NCI-H1694 (cell line): Measurements from ENCODE around the gene MCFD2.

Source experiments
- DNase-seq: peaks from one replicate; lab custom pipeline; 2025; lab: John Stamatoyannopoulos, UW

Gene MCFD2

GRCh38 chr2:46915281-46915810 is at the start of gene MCFD2:
TSS of gene MCFD2 (minus strand) at chr2:46915806. CDS start at chr2:46909171, 6,635 bp downstream.
- DNase-seq = no peak

GRCh38 chr2:46964835-46965560 is 49.4 kb upstream of the MCFD2 start:
- no peak for DNase-seq

GRCh38 chr2:46963941-46964673 is 48.5 kb upstream of the MCFD2 start:
- DNase-seq = no peak

- DNase-seq = no peak
These were observed 47.6 kb upstream of the MCFD2 start for GRCh38 chr2:46963210-46963609.

GRCh38 chr2:46962751-46963150 is 47.1 kb upstream of the MCFD2 start:
- DNase-seq = no peak

- no peak for DNase-seq
These were observed 45.0 kb upstream of the MCFD2 start for GRCh38 chr2:46960618-46961017.

GRCh38 chr2:46958431-46959017 is 42.9 kb upstream of the MCFD2 start:
- DNase-seq = no peak

- no peak for DNase-seq
These were observed 41.5 kb upstream of the MCFD2 start for GRCh38 chr2:46956981-46957531.

- DNase-seq = no peak
These were observed 40.2 kb upstream of the MCFD2 start for GRCh38 chr2:46955764-46956163.

- DNase-seq = no peak
These were observed 39.5 kb upstream of the MCFD2 start for GRCh38 chr2:46954951-46955571.

GRCh38 chr2:46952171-46952570 is 36.6 kb upstream of the MCFD2 start:
- DNase-seq = no peak

GRCh38 chr2:46951290-46952064 is 35.9 kb upstream of the MCFD2 start:
- no peak for DNase-seq

- no peak for DNase-seq
These were observed 34.7 kb upstream of the MCFD2 start for GRCh38 chr2:46950314-46950713.

GRCh38 chr2:46947841-46948240 is 32.2 kb upstream of the MCFD2 start:
- DNase-seq = no peak

GRCh38 chr2:46945671-46946070 is 30.1 kb upstream of the MCFD2 start:
- no peak for DNase-seq

GRCh38 chr2:46943881-46944798 is 28.5 kb upstream of the MCFD2 start:
- no peak for DNase-seq

- DNase-seq = no peak
These were observed 27.5 kb upstream of the MCFD2 start for GRCh38 chr2:46942891-46943626.

- DNase-seq = no peak
These were observed 26.5 kb upstream of the MCFD2 start for GRCh38 chr2:46942143-46942526.

- no peak for DNase-seq
These were observed 24.2 kb upstream of the MCFD2 start for GRCh38 chr2:46939626-46940359.
